RPMI8226 (cell line): Measurements from ENCODE around the gene GABARAP.

ENCODE experiments used
- DNase-seq: peaks from one replicate; pipeline ENCODE4 v3.0.0-alpha.2; 2015

Gene GABARAP

DNA sequence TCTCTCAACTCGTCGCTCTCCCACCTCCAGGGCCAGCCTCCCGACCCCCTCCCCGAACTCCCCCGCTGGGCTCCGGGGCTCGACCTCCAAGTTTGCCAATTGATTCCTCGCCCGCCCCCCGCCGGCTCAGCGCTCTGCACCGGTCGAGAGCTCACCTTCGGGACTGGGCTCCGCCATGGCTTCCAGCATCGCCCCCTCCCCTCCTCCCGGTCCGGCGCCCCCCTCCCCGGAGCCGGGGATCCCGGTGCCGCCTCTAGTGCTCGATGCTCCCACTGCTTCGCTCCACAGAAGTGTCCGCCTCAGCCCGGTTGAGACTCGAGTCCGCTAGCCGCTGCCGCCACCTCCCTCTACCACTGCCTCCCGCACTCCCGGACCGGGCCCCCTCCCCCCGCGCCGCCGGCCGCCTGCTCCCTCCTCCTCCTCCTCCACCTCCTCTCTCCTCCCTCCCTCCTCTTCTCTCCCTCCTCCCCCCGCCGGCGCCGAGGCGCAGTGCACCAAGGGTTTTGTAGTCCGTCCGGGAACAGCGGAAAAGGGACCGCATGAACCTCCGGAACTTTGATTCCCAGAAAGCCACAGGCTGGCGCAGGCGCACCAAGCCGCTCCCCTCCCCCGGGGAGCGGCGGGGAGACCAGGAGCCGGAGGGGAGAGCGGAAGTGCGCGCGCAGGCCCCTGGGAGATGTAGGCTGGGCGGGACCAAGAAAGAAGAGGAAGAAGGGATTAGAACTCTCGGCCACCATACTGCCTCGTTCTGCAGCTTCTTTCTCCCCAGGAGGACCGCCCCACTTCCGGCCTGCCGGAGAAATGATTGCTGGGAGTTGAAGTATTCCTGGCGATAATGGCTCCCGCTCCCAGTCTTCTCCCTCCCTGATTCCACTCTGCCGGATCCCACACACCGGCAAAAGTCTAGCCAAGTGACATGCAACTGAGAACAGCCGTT lies 2.9 kb downstream of the GABARAP start, which contains the start of gene PHF23:
Gene PHF23 (minus strand): TSS at position 367 of the 937 bp plus-strand sequence. CDS start 178 bp downstream, at position 189.
- peak; percentile 97 for DNase-seq

DNA sequence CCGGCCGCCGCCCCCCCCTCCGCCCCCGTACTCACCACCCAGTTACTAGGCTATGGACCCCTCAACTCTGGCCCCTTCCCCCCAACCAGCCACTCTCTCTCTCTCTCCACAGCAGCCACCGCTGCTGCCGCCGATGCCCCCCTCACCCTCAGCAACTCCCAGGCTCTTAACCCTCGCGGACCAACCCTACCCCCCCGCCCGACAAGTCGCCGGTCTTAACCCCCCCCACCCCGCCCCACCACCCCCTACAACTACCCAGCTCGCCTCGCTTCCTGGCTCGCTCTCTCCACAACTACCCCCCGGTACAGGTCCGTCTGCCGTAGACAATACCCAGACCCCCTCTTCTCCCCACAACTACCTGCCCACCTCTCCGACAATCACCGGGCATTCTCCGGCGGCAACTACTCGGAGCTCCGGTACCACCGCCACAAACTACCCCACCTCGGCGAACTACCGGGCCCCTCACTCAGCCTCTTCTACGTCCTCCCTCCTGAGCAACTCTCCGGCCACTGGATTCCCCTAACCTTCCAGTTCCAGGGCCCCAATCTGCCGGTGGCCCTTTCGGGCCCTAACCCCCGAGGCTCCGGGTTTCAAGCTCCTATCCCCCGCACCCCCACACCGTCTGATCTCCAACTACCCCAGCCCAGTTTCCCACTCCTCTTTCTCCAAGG lies 3.7 kb downstream of the GABARAP start:
- DNase-seq, result no peak

DNA sequence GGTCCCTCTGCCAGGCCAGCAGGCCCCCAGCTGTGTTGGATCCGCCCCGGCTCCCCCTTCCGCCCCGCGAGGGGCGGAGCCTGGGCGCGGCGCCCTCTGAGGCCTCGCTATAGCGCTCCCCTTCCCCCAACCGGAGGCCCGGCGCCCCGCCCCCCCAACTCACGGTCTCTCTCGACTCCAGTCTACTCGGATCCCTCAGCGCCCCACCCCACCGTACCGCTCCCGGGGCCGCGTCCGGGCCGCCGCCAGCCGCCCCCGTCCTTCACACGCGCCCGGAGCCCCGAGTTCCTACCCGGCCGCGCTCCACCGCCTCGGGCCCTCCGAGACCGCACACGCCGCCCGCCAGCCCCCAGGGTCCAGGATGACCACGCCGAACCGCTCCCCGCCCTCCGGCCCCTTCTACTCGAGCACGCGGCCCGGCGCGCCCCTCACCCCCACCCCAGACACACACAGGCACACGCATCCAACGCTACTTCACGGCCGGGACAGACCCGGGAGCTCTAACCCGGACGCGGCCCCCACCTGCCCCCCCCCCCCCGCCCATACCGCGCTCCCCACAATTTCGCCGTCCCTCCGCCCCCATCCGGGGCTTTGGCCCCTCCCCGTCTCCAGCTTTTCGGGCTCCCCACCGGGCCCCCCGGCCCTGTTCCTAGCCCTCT lies 4.4 kb downstream of the GABARAP start:
- peak; percentile 78 for DNase-seq

DNA sequence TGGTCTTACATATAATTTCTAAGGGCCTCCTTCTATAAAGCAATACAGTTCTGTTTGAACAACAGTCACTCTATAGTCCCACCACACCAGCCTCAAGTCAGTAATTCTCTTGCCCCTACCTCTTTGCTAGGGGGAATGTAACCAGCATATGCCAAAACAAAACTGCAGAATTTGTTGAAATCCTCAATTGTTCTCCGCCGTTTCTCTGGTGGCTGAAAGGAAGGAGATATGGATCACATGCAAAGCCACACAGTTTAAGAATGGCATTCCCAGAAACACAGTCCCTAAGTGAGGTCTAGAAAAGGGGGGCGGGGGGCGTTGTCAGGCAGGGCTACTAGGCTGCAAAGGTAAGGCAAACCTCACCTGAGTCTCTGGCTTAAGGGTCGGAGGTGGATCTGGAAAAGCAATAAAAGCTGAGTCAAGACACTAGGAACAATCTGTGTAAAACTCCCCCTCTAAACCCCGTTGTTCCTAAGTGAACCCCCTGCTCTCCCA lies 4.9 kb downstream of the GABARAP start:
- DNase-seq, result no peak

DNA sequence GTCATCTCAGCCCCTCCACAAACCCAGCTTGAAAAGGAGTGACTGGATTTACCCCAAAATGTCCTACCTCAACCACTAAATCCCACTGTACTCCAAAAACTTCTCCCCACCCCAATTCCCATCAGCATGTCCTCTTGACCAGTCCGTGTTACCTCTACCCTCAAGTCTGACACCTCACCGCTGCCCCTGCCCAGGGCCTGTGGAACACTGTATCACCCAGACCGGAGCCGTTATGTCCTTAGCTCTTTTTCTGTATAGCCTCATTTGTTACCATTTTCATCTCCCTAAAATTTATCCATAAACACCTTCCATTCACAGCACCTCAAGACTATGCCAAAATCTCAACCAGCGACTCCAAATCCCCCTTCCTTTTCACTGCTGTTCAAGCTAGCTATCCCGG lies 5.4 kb downstream of the GABARAP start:
- DNase-seq, result no peak

DNA sequence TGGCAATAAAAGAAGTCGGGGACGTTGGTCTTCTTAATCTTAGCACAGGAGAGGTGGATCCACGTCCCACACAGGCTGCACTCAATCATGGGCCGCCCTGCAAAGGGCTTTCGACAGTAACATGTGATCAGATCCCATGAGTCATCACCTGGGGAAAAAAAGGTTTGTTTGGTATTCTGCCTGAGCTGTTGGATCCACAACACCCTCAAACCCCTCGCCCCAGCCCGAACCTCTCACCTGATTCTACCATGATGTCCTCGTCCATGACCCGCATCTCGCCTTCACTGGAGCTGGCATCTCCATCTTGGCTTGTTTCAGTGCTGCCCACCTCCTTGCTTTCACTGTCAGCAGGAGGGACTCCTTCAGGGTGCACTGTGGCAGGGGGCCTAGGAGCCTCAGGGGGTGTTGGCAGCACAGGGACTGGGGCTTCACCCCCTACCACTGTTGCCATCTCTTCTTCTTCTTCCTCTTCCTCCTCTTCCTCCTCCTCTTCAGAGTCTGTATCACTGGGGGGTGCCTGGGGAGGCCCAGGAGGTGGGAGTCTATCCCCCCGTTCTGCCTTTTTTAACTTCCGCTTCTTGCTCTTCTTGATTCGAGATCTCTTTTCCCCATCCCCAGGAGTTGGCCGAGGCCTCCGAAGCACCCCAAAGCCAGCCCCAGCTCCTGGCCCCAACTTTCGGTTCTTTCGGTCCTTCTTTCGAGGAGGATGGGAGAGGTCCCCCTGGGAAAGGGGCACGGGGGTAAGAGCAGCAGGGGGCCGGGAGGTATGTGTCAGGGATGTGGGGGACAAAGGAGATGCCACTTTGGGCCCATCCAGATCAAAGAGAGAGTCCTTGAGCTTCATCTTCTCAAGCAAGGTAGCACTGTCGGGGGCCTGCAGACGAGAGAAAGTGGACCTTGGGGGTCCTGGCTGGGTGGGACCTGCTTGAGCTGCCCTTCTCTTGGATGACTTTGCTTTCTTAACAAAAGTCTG lies 6.3 kb downstream of the GABARAP start:
- DNase-seq, result no peak

DNA sequence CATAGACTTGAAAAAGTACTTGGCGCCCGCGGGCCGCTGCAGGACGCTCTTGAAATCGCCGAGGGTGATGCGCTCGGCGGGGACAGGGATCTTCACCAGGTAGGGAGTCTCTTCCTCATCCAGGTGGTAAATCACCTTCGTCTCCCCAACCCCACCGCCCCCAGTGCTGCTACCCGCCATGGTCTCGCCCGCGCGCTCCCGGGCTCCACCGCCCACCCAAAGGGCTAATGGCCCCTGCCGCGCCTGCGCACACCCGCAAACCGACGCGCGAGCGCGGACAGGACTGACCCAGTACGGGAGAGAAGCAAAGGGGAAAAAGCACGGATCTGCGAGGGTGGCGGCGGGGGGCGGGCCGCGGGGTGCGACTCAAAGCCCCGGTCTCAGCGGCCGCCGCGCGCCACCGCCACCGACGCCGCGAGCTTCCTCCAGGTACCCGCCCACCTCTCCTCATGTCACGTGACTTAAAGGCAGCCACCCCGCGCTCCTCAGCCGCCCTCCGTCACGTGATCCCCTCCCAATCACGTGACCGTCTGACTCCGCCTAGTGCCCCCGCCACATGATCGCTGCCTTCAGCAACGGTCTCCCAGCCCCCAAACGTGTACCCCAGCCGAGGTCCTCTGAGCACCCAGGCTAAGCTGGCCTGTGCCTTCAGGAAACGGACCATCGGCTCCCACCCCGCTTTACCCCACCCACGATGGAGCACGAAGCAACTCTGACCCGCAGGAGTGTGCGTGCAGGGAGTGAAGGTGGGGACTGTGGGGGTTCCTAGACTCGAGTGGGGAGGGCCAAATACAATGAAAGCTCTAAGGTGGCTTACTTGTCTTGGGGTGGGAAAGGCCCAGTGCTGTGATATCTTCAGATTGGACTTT lies 7.9 kb downstream of the GABARAP start, which contains the start of gene DVL2:
Gene DVL2 (minus strand): TSS at position 435 of the 869 bp plus-strand sequence. CDS start 255 bp downstream, at position 180.
- peak; percentile 91 for DNase-seq

DNA sequence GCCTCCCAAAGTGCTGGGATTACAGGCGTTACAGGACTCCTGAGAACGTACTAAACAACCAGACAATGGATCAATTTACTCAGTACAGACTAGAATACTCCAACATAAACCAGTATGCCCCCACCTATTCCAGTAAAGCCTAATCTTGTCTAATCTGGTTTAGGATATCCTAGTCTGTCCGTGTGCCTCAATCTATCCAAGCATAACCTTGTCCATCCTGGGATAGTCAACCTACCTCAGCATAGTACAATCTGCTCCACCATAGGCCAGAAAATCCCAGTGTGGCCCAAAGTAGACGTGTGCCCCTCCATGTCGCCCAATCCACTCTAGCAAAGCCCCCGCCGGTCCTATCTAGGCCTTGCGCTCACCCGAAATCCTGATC lies 8.6 kb downstream of the GABARAP start:
- no peak for DNase-seq

DNA sequence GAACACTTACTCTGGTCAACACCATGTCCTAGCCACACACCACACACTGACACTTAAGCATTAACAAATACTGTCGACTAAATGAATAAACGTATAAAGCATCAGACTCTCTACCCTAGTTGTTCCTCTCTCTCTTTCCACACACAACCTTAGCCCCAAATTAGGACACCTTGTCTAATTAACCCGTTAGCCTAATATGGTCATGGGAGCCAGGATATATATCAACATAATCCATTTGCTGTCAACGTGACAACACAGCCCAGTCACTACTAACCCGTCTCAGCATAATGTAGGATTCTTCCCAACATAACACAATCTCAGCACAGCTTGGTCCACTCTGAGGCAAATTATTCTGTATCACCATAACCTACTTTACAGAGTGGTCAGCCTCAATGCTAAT lies 10.1 kb downstream of the GABARAP start:
- no peak for DNase-seq

DNA sequence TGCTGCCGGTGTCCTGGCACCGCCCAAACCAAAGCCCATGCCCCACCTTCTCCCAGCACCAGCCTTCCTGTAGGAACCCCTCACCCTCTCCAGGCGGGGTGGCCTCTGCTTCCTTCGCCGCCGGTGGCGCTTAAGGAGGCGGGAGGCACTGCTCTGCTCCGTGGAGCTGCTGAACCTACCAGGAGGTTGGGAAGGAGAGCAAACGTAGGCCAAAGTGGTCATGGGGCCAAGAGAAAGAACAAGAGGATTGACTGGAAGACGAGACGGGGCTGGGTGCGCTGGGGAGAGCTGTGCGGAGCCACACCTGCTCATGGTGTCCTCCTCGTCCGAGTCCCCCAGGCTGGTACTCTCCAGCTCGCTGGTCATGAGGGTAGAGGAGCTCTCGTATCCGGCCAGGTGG lies 12.7 kb downstream of the GABARAP start:
- DNase-seq, result no peak

DNA sequence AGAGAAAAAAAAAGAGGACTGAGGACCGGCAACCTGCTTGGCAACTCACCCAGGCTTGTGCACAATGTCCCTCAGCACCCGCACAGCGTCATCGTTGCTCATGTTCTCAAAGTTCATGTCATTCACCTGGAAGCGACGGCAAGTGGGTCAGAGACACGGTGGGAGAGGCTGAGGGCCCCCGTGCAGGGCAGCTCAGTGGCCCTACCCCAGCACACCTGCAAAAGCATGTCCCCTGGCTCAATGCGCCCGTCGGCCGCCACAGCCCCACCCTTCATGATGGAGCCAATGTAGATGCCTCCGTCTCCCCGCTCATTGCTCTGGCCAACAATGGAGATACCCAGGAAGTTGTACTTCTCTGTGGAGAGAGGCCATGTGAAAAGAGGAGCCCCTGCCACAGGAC lies 13.3 kb downstream of the GABARAP start:
- DNase-seq, result no peak

DNA sequence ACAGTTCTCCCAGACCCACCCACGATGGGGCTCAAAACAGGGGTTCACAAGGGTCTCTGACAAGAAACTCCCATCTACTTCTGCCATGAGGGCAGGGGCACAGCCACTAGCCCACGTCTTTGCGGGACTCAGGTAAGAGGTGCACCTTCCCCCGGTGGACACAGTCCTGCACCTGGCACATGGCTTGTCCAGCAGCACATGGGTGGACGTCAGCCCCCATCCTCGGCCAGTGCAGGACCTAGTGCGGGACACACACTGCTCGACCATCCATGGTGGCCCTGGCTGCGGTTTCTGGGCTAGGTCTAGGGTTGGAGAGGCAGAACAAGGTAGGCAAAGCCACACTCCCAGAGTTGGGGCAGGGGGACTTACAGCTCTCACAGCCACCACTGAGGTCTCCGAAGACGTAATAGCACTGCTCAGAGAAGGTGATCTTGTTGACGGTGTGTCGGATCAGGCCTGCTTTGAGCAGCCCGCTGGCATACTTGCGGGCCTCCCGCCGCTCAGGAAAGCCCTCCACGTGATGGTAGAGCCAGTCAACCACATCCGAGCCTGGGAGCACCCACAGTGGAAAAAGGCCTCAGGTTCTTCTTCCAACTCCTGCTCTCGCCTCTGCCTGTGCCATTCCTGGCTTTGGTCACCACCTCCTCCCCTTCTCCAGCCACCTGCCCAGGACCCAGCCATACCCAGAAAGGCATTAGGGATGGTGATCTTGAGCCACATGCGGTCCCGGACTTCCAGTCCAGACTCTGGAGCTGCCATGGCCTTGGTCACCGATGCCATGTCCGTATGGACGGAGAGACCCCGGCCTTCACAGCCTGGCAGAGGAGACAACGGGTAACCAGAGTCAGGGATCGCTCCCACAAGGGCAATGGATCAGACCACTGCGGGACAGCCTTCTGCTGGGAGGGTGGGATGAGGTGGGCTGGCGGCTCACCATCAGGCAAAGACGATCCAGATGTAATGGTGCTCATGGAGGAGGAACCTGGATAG lies 15.2 kb downstream of the GABARAP start:
- no peak for DNase-seq

DNA sequence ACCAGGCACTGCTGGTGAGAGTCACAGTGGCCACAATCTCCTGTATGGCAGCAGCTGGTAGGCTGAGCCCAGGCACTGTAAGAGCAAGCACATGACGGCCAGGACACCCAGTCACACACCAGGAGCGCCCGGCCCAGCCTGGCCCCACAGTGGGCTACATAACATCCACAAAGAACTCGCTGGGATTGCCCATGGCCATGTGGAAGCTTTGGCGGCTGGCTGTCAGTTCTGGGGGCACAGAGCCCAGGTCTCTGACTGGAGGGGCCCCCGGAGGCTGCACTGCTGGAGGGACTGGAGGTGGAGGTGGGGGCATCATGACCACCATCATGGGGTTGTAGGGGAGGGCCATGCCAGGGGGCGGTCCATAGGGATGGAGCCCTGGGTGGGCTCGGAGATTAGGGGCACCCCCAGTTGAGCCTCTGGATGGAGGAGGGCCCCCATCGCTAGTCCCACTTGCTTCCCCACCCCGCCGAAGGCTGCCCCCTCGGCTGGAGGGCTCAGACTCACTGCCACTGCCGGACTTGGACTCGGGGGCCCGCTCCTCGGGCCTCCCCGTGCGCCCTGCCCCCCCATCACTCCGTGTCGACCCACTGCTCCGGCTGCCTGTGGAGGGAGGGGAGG lies 16.4 kb downstream of the GABARAP start:
- DNase-seq, result no peak

DNA sequence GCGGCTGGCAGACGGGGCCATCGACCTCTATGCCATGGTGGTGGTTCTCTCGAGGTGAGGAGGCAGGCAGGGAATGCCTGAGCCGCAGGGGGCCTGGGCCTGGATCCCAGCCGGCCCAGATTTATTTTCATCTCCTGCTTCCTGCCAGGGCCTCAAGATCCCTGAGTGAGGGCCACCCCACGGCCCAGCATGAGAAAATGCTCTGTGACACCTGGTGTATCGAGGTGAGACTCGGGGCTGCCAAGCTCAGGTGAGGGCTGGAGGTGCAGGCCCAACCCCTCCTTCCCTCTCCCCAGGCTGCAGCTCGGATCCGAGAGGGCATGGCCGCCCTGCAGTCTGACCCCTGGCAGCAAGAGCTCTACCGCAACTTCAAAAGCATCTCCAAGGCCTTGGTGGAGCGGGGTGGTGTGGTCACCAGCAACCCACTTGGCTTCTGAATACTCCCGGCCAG lies 17.6 kb downstream of the GABARAP start:
- no peak for DNase-seq

DNA sequence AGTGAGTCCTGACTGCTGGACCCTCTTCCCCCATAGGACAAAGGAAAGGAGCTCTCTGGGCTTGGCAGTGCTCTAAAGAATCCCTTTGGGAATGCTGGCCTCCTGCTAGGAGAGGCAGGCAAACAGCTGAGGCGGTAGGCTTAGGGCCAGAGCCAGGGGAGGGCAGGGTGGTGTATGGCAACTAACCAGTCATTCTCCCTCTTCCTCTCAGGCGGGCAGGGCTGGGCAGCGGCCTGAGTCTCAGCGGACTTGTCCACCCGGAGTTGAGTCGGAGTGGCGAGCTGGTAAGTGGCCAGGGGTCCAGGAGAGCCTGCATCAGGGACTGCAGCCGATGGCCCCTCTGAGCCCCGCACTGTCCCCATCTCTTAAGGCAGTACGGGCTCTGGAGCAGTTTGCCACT lies 18.1 kb downstream of the GABARAP start:
- no peak for DNase-seq

DNA sequence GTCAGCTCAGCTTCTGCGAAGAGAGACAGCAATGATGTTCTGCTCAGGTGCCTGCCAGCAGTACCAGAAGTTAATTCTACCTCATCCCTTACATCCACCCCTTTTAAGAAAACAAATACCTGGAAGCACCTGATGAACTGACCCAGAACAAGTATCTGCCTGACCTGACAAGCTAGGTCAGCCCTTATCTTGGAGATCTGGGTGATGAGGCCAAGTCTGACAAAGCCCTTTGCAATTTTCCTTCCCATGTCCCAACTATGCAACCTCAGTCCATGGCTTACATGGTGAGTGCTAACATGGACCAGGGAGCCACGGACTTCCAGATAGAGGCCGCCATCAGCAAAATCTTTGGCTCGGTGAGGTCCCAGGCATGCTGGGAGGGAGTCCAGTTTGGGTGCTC lies 18.9 kb downstream of the GABARAP start:
- DNase-seq, result no peak

DNA sequence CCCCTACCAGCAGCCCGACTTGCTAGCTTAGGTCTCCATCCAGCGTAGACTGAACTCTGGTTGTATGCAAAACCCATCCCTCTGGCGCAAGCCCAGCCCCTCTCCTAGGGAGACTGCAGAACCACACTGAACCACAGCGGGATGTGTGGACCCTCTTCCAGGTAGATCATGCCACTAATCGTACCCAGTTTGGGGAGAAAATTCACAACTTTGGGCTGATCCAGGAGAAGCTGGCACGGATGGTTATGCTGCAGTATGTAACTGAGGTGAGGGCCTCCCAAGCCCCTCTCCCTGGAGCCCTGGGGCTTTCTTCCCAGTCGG lies 19.3 kb downstream of the GABARAP start:
- DNase-seq, result no peak

DNA sequence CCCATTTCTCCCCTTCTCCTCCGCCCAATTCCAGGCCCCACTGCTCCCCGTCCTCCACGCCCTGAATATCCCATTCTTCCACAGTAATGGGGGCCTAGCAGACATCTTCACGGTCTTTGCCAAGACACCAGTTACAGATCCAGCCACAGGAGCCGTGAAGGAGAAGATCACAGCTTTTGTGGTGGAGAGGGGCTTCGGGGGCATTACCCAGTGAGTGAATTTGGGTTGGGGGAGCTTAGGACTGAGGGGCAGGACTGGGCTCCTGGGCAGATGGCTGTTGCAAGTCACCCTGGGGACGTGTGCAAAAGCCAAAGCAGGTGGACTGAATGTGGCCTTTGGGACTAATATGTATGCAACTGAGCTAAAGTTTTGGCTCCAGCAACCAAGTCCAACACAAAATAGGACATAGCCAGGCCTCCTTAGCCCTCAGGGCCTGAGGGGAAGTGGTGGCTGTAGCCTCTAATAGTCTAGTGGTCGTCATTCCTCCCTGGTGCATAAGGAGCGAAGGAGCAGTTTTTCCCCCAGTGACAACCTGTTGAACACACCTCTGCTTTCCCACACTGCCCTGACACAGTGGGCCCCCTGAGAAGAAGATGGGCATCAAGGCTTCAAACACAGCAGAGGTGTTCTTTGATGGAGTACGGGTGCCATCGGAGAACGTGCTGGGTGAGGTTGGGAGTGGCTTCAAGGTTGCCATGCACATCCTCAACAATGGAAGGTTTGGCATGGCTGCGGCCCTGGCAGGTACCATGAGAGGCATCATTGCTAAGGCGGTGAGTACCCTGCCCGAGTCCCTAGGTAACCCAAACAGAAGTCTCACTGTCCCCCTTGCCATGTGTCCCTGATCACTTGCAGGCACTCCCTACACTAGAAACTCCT lies 19.9 kb downstream of the GABARAP start:
- DNase-seq, result no peak
